ENCODE data around the gene OSBPL6. TPM values are rescaled to one million over a fixed set of nuclear protein-coding genes. Genes with fewer than 3 reads are reported as not detected.

The OSBPL6 gene
- polyA plus RNA-seq, 1 donor: 4.6 TPM

DNA sequence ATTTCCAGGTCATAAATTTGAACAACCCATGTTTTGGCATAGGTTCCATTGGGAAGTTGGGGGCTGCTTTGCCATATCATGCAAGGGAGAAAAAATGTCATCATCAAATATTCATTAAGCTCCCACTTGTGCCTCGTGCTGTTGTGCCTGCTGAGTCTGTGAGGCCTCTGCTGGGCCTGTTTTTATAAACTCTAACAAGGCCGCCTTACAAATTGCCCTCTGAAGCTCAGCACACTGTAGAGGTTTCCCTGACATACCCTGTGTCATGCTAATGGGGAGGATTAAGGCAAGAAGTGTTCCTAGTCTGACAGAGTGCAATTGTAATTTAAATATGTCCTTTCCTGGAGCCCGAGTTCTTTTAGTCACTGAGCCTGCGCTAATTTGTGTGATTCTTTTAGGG is 17.6 kb downstream of the OSBPL6 start:
- DNase-seq: no peak
- no peak overlapping the region for H3K27ac ChIP-seq (ENCODE audit: low read length)
- no peak overlapping the region for H3K4me3 ChIP-seq (ENCODE audit: low read length)
- no CpG with 5 or more reads among the region's 4 CpGs for WGBS (ENCODE audit: insufficient coverage, low lambda C conversion rate)
- H3K4me1 ChIP-seq (ENCODE audit: control insufficient read depth, insufficient read depth, low read length): no peaks in the 10 kb centered on the region
- no peaks in the 10 kb centered on the region for H3K27me3 ChIP-seq (ENCODE audit: control insufficient read depth, insufficient read depth, low read length)
- H3K9me3 ChIP-seq (ENCODE audit: control insufficient read depth, low read depth, low read length): no peaks in the 10 kb centered on the region
- H3K36me3 ChIP-seq (ENCODE audit: control insufficient read depth, insufficient read depth, low read length): no peaks in the 10 kb centered on the region

DNA sequence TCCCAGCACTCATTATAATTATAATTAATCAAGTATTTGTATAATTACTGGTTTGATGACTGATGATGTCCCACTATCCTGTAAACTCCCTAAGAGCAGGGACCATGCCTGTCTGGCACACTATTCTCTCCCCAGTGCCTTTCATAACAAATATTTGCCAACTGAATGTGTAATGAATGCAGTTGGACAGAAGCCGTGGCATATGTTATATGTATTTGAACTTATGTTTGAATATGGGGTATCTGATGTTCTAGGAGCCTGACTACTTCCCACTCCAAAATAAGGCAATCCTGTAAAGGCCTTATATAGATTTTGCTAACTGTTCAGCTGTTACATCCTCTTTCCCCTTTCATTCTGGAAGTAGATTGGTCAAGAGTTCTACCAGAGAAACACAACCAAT is 19.7 kb downstream of the OSBPL6 start:
- Histone ChIP-seq H3K27ac (ENCODE audit: low read length) (no peak overlapping the region), H3K4me3 (ENCODE audit: low read length) (no peak overlapping the region), H3K4me1 (ENCODE audit: control insufficient read depth, insufficient read depth, low read length) (no peaks in the 10 kb centered on the region), H3K27me3 (ENCODE audit: control insufficient read depth, insufficient read depth, low read length) (no peaks in the 10 kb centered on the region), H3K9me3 (ENCODE audit: control insufficient read depth, low read depth, low read length) (no peaks in the 10 kb centered on the region), H3K36me3 (ENCODE audit: control insufficient read depth, insufficient read depth, low read length) (no peaks in the 10 kb centered on the region)
- no peak for DNase-seq
- 67% methylated on average over 1 of the region's 1 CpG for WGBS (ENCODE audit: insufficient coverage, low lambda C conversion rate)

DNA sequence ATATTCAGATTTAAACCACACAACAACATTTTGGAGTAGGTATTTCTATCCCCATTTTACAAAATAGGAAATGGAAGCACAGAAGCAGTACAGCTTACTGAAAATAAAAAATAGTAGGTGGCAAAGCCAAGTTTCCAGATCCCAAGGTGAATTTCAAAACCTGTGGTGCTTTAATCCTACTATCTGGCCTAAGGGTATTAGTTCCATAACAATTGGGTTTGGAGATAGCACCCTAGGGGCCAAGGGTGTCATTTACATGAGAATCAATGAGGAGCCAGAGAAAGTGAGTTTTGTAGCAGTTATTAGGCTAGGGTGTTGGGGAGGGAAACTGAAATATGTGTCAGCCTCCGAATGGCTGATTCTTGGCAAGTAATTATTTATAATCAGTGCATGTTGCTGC is 24.9 kb downstream of the OSBPL6 start:
- DNase-seq: no peak
- Histone ChIP-seq H3K27me3 (ENCODE audit: control insufficient read depth, insufficient read depth, low read length) (no peaks in the 10 kb centered on the region), H3K4me1 (ENCODE audit: control insufficient read depth, insufficient read depth, low read length) (no peaks in the 10 kb centered on the region), H3K4me3 (ENCODE audit: low read length) (no peak overlapping the region), H3K36me3 (ENCODE audit: control insufficient read depth, insufficient read depth, low read length) (no peaks in the 10 kb centered on the region), H3K27ac (ENCODE audit: low read length) (no peak overlapping the region), H3K9me3 (ENCODE audit: control insufficient read depth, low read depth, low read length) (no peaks in the 10 kb centered on the region)
- WGBS (ENCODE audit: insufficient coverage, low lambda C conversion rate): no CpG with 5 or more reads among the region's 1 CpG

- no peak overlapping the region for H3K27ac ChIP-seq (ENCODE audit: low read length)
- WGBS (ENCODE audit: insufficient coverage, low lambda C conversion rate): 100% methylated on average over 2 of the region's 4 CpGs
- H3K4me1 ChIP-seq (ENCODE audit: control insufficient read depth, insufficient read depth, low read length): no peaks in the 10 kb centered on the region
- no peaks in the 10 kb centered on the region for H3K27me3 ChIP-seq (ENCODE audit: control insufficient read depth, insufficient read depth, low read length)
- H3K9me3 ChIP-seq (ENCODE audit: control insufficient read depth, low read depth, low read length): no peaks in the 10 kb centered on the region
- no peaks in the 10 kb centered on the region for H3K36me3 ChIP-seq (ENCODE audit: control insufficient read depth, insufficient read depth, low read length)
- no peak overlapping the region for H3K4me3 ChIP-seq (ENCODE audit: low read length)
- no peak for DNase-seq
Observed at GRCh38 chr2:178220814-178221213, 26.5 kb downstream of the OSBPL6 start.

GRCh38 chr2:178221556-178221955 is 27.2 kb downstream of the OSBPL6 start:
- H3K36me3 ChIP-seq (ENCODE audit: control insufficient read depth, insufficient read depth, low read length): no peaks in the 10 kb centered on the region
- no peaks in the 10 kb centered on the region for H3K4me1 ChIP-seq (ENCODE audit: control insufficient read depth, insufficient read depth, low read length)
- DNase-seq: no peak
- no peaks in the 10 kb centered on the region for H3K27me3 ChIP-seq (ENCODE audit: control insufficient read depth, insufficient read depth, low read length)
- H3K27ac ChIP-seq (ENCODE audit: low read length): no peak overlapping the region
- no peaks in the 10 kb centered on the region for H3K9me3 ChIP-seq (ENCODE audit: control insufficient read depth, low read depth, low read length)
- no CpG with 5 or more reads among the region's 1 CpG for WGBS (ENCODE audit: insufficient coverage, low lambda C conversion rate)
- no peak overlapping the region for H3K4me3 ChIP-seq (ENCODE audit: low read length)

DNA sequence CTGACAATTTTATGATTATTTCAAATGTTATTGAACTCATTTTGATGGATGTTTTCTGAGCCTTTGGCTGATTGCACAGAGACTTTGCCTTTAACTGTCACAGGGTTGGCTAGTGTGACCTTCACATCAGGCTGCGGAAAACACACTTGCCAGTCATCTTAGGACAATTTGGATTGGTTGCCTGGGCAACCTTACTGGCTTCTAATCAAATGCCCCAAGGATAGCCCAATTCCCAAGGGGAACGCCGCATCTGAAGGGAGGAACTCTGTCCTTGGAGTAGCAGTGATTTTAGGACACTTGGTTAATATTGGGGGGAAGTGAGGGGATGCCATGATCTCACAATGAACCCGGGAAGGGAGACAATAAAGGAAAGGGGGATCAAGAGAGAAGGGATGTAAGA is 29.5 kb downstream of the OSBPL6 start:
- no peak for DNase-seq
- Histone ChIP-seq H3K9me3 (ENCODE audit: control insufficient read depth, low read depth, low read length) (no peaks in the 10 kb centered on the region), H3K4me3 (ENCODE audit: low read length) (no peak overlapping the region), H3K36me3 (ENCODE audit: control insufficient read depth, insufficient read depth, low read length) (no peaks in the 10 kb centered on the region), H3K27ac (ENCODE audit: low read length) (no peak overlapping the region), H3K27me3 (ENCODE audit: control insufficient read depth, insufficient read depth, low read length) (no peaks in the 10 kb centered on the region), H3K4me1 (ENCODE audit: control insufficient read depth, insufficient read depth, low read length) (no peaks in the 10 kb centered on the region)
- no CpG with 5 or more reads among the region's 4 CpGs for WGBS (ENCODE audit: insufficient coverage, low lambda C conversion rate)

DNA sequence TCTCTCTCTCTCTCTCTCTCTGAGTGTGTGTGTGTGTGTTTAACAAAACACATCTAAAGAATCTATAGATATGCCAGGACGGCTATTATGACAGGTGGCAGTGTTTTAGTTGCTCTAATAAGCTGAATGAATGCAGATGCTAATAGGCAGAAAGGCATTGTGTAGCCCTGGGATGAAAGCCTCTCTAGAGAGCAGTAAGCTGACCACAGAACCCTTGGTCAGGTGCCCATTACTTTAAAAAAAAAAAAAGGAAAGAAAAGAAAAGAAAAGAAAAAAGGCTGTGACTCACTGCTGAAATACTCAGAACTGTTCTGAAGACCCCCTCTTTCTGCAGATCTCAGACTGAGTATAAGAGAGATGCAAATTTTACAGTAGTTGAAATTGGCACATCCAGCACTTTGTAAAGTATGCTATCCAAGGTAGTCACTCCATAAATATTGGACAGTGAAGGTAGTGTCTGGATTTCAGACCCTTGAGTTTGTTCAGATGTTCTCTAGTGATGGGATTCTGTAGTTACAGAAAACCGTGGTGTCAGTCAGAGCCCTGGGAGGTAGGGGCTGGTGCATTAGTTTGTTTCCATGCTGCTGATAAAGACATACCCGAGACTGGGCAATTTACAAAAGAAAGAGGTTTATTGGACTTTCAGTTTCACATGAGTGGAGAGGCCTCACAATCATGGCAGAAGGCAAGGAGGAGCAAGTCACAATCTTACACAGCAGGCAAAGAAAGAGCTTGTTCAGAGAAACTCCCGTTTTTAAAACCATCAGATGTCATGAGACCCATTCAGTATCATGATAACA is 30.9 kb downstream of the OSBPL6 start:
- Histone ChIP-seq H3K27ac (ENCODE audit: low read length) (no peak overlapping the region), H3K4me3 (ENCODE audit: low read length) (no peak overlapping the region), H3K36me3 (ENCODE audit: control insufficient read depth, insufficient read depth, low read length) (no peaks in the 10 kb centered on the region), H3K9me3 (ENCODE audit: control insufficient read depth, low read depth, low read length) (no peaks in the 10 kb centered on the region), H3K27me3 (ENCODE audit: control insufficient read depth, insufficient read depth, low read length) (no peaks in the 10 kb centered on the region), H3K4me1 (ENCODE audit: control insufficient read depth, insufficient read depth, low read length) (no peaks in the 10 kb centered on the region)
- no CpG with 5 or more reads among the region's 4 CpGs for WGBS (ENCODE audit: insufficient coverage, low lambda C conversion rate)
- peak in 1 of 2 donors; percentile 5 for DNase-seq

DNA sequence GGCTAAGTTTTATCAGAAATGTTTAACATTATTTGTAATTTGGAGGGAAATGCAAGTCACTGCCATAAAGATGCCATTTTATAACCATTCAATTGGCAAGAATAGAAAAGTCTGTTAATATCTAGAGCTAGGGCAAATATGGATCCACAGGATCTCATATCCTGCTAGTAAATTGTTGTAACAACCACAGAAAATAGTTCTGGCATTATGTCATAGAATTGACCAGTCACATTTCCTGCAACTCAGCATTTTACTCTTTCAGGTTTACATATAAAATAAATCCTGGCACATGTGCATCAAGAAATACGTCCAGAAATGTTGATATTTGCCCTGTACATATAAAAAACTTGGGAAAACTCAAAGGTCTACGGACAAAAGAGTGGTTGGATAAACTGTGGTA is 32.9 kb downstream of the OSBPL6 start:
- 73% methylated on average over 2 of the region's 2 CpGs for WGBS (ENCODE audit: insufficient coverage, low lambda C conversion rate)
- Histone ChIP-seq H3K4me1 (ENCODE audit: control insufficient read depth, insufficient read depth, low read length) (no peaks in the 10 kb centered on the region), H3K27ac (ENCODE audit: low read length) (no peak overlapping the region), H3K9me3 (ENCODE audit: control insufficient read depth, low read depth, low read length) (no peaks in the 10 kb centered on the region), H3K27me3 (ENCODE audit: control insufficient read depth, insufficient read depth, low read length) (no peaks in the 10 kb centered on the region), H3K4me3 (ENCODE audit: low read length) (no peak overlapping the region), H3K36me3 (ENCODE audit: control insufficient read depth, insufficient read depth, low read length) (no peaks in the 10 kb centered on the region)
- no peak for DNase-seq

DNA sequence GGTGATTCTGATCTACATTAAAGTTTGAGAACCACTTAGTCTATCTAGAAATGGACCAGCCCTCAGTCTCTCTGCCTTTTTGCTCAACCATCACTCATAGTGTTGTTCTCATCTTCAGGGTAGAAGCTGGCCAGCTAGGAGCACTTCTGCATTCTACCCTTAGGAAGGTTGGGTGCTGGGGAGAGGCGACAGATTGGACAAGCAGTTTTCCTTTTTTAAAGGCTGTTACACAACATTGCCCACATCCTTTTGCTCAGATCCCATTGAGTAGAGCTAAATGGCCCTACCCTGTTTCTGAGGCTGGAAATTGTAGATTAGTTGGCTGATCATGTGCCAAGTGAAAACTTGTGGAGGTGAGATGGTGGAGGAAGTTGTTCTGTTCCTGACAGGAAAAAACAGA is 35.6 kb downstream of the OSBPL6 start:
- no peaks in the 10 kb centered on the region for H3K36me3 ChIP-seq (ENCODE audit: control insufficient read depth, insufficient read depth, low read length)
- WGBS (ENCODE audit: insufficient coverage, low lambda C conversion rate): no CpG with 5 or more reads among the region's 1 CpG
- no peaks in the 10 kb centered on the region for H3K27me3 ChIP-seq (ENCODE audit: control insufficient read depth, insufficient read depth, low read length)
- H3K27ac ChIP-seq (ENCODE audit: low read length): no peak overlapping the region
- no peak overlapping the region for H3K4me3 ChIP-seq (ENCODE audit: low read length)
- DNase-seq: no peak
- no peaks in the 10 kb centered on the region for H3K9me3 ChIP-seq (ENCODE audit: control insufficient read depth, low read depth, low read length)
- no peaks in the 10 kb centered on the region for H3K4me1 ChIP-seq (ENCODE audit: control insufficient read depth, insufficient read depth, low read length)

GRCh38 chr2:178230396-178230795 is 36.1 kb downstream of the OSBPL6 start:
- no peaks in the 10 kb centered on the region for H3K4me1 ChIP-seq (ENCODE audit: control insufficient read depth, insufficient read depth, low read length)
- no peak overlapping the region for H3K27ac ChIP-seq (ENCODE audit: low read length)
- no peaks in the 10 kb centered on the region for H3K27me3 ChIP-seq (ENCODE audit: control insufficient read depth, insufficient read depth, low read length)
- no peaks in the 10 kb centered on the region for H3K9me3 ChIP-seq (ENCODE audit: control insufficient read depth, low read depth, low read length)
- DNase-seq: no peak
- H3K4me3 ChIP-seq (ENCODE audit: low read length): no peak overlapping the region
- no peaks in the 10 kb centered on the region for H3K36me3 ChIP-seq (ENCODE audit: control insufficient read depth, insufficient read depth, low read length)
- WGBS (ENCODE audit: insufficient coverage, low lambda C conversion rate): 100% methylated on average over 1 of the region's 4 CpGs

- DNase-seq: no peak
- WGBS (ENCODE audit: insufficient coverage, low lambda C conversion rate): no CpG with 5 or more reads among the region's 3 CpGs
- Histone ChIP-seq H3K9me3 (ENCODE audit: control insufficient read depth, low read depth, low read length) (no peaks in the 10 kb centered on the region), H3K27me3 (ENCODE audit: control insufficient read depth, insufficient read depth, low read length) (no peaks in the 10 kb centered on the region), H3K4me3 (ENCODE audit: low read length) (no peak overlapping the region), H3K4me1 (ENCODE audit: control insufficient read depth, insufficient read depth, low read length) (no peaks in the 10 kb centered on the region), H3K36me3 (ENCODE audit: control insufficient read depth, insufficient read depth, low read length) (no peaks in the 10 kb centered on the region), H3K27ac (ENCODE audit: low read length) (no peak overlapping the region)
Observed at GRCh38 chr2:178233428-178233827, 39.1 kb downstream of the OSBPL6 start.

Data from large intestine (tissue), 3 donors.